ENCODE data around the gene MTERF2. TPM values are rescaled to one million over a fixed set of nuclear protein-coding genes. Genes with fewer than 3 reads are reported as not detected.

MTERF2 gene
- total and polyA plus RNA-seq, 10 of the 15 experiments (the other 5 are each of a cell fraction or from before 2014, with no cell fraction given): 2.1 to 9.8 (median 6.7) TPM

DNA sequence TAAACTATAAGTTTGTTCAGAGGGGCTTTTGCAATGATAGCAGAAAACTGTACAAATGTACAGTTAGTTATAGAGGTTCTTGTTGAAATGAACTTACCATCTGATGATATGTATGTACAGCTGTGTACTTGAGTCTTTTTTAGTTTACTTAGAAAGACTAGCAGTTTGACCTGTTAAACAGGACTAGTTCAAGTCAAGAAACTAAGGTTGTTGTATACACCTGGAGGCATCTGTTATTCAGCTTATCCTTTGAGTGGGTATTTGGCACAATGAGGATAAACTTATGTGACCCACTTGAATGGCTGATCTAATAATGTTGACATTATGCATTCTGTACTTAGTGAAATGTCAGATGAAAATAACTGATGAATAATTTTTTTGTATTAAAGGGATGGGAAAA lies 13.4 kb downstream of the MTERF2 start (continued):
- TF ChIP-seq PBX3 (IDR thresholded peaks at IDR 0.05; ENCODE audit: insufficient replicate concordance, low read depth, low read length) (no peak), JUNB (IDR thresholded peaks at IDR 0.05) (no peak)

- DNase-seq (ENCODE audit: low read depth, low spot score): no peak
- intact Hi-C loops (cut with micrococcal nuclease; ENCODE audit: unreplicated experiment): no loop called here
- FAIRE-seq: no peak
- Histone ChIP-seq H3K27me3 (replicated peaks in 1 of 2; ENCODE audit: control insufficient read depth in 2 of 2, insufficient read depth in 2 of 2, low read length in 1 of 2) (no peaks in the 10 kb centered on the region), H3K36me3 (ENCODE audit: control insufficient read depth in 2 of 2, insufficient read depth in 2 of 2, low read length in 1 of 2) (peaks cover 0 to 17% of the 10 kb centered on the region in 2 experiments; a peak in 2 of 4 replicates), H2AFZ (ENCODE audit: control insufficient read depth, low read depth, low read length) (no peak overlapping the region), H4K20me1 (ENCODE audit: control insufficient read depth, insufficient read depth) (no peaks in the 10 kb centered on the region), H3K4me1 (ENCODE audit: control insufficient read depth, insufficient read depth, low read length) (peaks cover 5% of the 10 kb centered on the region; the same call in 1 of the 2 replicates), H3K4me2 (ENCODE audit: control insufficient read depth, insufficient read depth) (no peak overlapping the region), H3K9me3 (replicated peaks; ENCODE audit: control insufficient read depth, insufficient read depth, low read length) (no peaks in the 10 kb centered on the region), H3K9ac (ENCODE audit: control insufficient read depth, insufficient read depth, low read length) (no peak overlapping the region), H3K4me3 (no peak overlapping the region), H3K27ac (ENCODE audit: control insufficient read depth, insufficient read depth) (no peak overlapping the region), H3K79me2 (ENCODE audit: control insufficient read depth, insufficient read depth, low read length) (no peaks in the 10 kb centered on the region; the same call in 1 of the 2 replicates)
- ChIA-PET POLR2A (interaction anchor here (0.7 to 1.3 kb wide), 2 partner anchors 9 to 13 kb away, joined by 3 read pairs; no protein-coding TSS in a partner anchor), CTCF (interaction anchor here (0.8 to 1.1 kb wide), 2 partner anchors 12 to 13 kb away, joined by 3 read pairs; no protein-coding TSS in a partner anchor), RAD21 (ENCODE audit: unreplicated experiment) (interaction anchor here (1.1 kb wide), 1 partner anchor 15 kb away, joined by 3 read pairs; the partner anchor contains the start of gene TMEM263), SMC1A (ENCODE audit: uncharacterized antibody, unreplicated experiment) (interaction anchor here (1.6 kb wide), 1 partner anchor 13 kb away, joined by 4 read pairs; no protein-coding TSS in a partner anchor)
- TF ChIP-seq CTCF (IDR thresholded peaks at IDR 0.05 in 2 of 3, conservative IDR thresholded peaks at IDR 0.05 in 1 of 3; ENCODE audit: control insufficient read depth in 2 of 3, extremely low read depth in 1 of 3, insufficient read depth in 1 of 3, low read depth in 3 of 3, low read length in 3 of 3) (no peak), MYB (IDR thresholded peaks at IDR 0.05; ENCODE audit: borderline replicate concordance, low read depth, low read length) (no peak), EED (IDR thresholded peaks at IDR 0.05; ENCODE audit: low read depth) (no peak), ZNF622 (IDR thresholded peaks at IDR 0.05) (no peak), ZNF24 (IDR thresholded peaks at IDR 0.05) (no peak), ZSCAN29 (IDR thresholded peaks at IDR 0.05) (no peak), ATF7 (IDR thresholded peaks at IDR 0.05; ENCODE audit: low read depth) (no peak), PAX5 (IDR thresholded peaks at IDR 0.05; ENCODE audit: borderline replicate concordance, low read depth, low read length) (no peak), BHLHE40 (IDR thresholded peaks at IDR 0.05; ENCODE audit: borderline replicate concordance in 1 of 2, low read depth in 2 of 2, low read length in 1 of 2) (no peak), ZNF384 (IDR thresholded peaks at IDR 0.05; ENCODE audit: borderline replicate concordance, low read depth, low read length) (no peak), NR2C2 (IDR thresholded peaks at IDR 0.05; ENCODE audit: borderline replicate concordance, control insufficient read depth, insufficient read length, low read depth) (no peak), CREM (IDR thresholded peaks at IDR 0.05; ENCODE audit: low read depth) (no peak), CBX3 (IDR thresholded peaks at IDR 0.05; ENCODE audit: borderline replicate concordance, low read depth) (no peak), NFYB (IDR thresholded peaks at IDR 0.05; ENCODE audit: insufficient read depth, low read depth, low read length) (no peak), RCOR1 (conservative IDR thresholded peaks at IDR 0.05; ENCODE audit: low read depth, low read length) (no peak), PML (IDR thresholded peaks at IDR 0.05; ENCODE audit: low read length) (no peak), BACH1 (IDR thresholded peaks at IDR 0.05; ENCODE audit: borderline replicate concordance) (no peak), CHD4 (IDR thresholded peaks at IDR 0.05) (no peak)
- TF ChIP-seq, protein P1, sequence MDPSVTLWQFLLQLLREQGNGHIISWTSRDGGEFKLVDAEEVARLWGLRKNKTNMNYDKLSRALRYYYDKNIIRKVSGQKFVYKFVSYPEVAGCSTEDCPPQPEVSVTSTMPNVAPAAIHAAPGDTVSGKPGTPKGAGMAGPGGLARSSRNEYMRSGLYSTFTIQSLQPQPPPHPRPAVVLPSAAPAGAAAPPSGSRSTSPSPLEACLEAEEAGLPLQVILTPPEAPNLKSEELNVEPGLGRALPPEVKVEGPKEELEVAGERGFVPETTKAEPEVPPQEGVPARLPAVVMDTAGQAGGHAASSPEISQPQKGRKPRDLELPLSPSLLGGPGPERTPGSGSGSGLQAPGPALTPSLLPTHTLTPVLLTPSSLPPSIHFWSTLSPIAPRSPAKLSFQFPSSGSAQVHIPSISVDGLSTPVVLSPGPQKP (IDR thresholded peaks at IDR 0.05; ENCODE audit: low read depth, low read length): no peak
- in situ Hi-C loops (cut with MboI): no loop called here
- WGBS (ENCODE audit: insufficient coverage, insufficient replicate concordance, low lambda C conversion rate, missing lambda C conversion rate): 97% methylated on average over 2 of the region's 2 CpGs
- no TSS peak for BruUV-seq (replicated peaks)
- no peak for ATAC-seq
Observed at GRCh38 chr12:106971065-106971464, 15.9 kb downstream of the MTERF2 start.

Data from GM12878 (cell line).